K562 (cell line): Measurements from ENCODE around the gene TTLL9. TPM values are rescaled to one million over a fixed set of nuclear protein-coding genes. Genes with fewer than 3 reads are reported as not detected.

Experiments used
- CHCHD3 ChIP-seq: fragments of 250-450 bp; sonication (Bioruptor Pico); IDR thresholded peaks from 2 replicates; pipeline ENCODE4 v2.1.2; 2022; ENCODE audit warnings: mild to moderate bottlenecking
- DPF2 ChIP-seq: fragments of 450-650 bp; IDR thresholded peaks from 2 replicates; pipeline ENCODE4 v1.6.1; 2016
- GTF2F1 ChIP-seq: IDR thresholded peaks from 2 replicates; pipeline ENCODE4 v1.6.1; 2011; ENCODE audit warnings: low read depth, low read length, improper control_type of control experiment
- HDAC2 ChIP-seq: fragments of 450-650 bp; IDR thresholded peaks from 2 replicates; pipeline ENCODE4 v1.6.1; 2016; ENCODE audit warnings: mild to moderate bottlenecking
- HINFP ChIP-seq: fragments of 450-650 bp; conservative IDR thresholded peaks from 2 replicates; pipeline ENCODE4 v1.6.1; 2016; ENCODE audit warnings: missing genetic modification characterization, low read depth, mild to moderate bottlenecking, control low read depth, missing compliant biosample characterization
- HLTF ChIP-seq: fragments of 450-650 bp; IDR thresholded peaks from 2 replicates; pipeline ENCODE4 v1.6.1; 2016
- KDM4B ChIP-seq, 2 experiments: fragments of 450-650 bp in 1 of 2; sonication (generic) in 1 of 2; IDR thresholded peaks; 2 replicates each; pipeline ENCODE4 v1.6.1; 2016 to 2017; ENCODE audit warnings: borderline replicate concordance in 2 of 2, antibody characterized with exemption in 1 of 2, low read depth in 1 of 2, mild to moderate bottlenecking in 1 of 2
- PATZ1 ChIP-seq: fragments of 250-450 bp; sonication (Bioruptor Pico); IDR thresholded peaks from 2 replicates; pipeline ENCODE4 v1.5.0; 2020; ENCODE audit warnings: mild to moderate bottlenecking, borderline replicate concordance
- PHF8 ChIP-seq: fragments of 200-600 bp; sonication (generic); IDR thresholded peaks from 2 replicates; pipeline ENCODE4 v1.6.1; 2012; ENCODE audit warnings: mixed run types, mild to moderate bottlenecking, inconsistent platforms, low read length, moderate library complexity, borderline replicate concordance
- POLR3A ChIP-seq: IDR thresholded peaks from 2 replicates; pipeline ENCODE4 v1.6.1; 2011; ENCODE audit warnings: borderline replicate concordance, mild to moderate bottlenecking, moderate library complexity; ENCODE audit not compliant: insufficient read length, insufficient read depth; ENCODE audit errors: extremely low read depth
- RAD51 ChIP-seq: fragments of 450-650 bp; IDR thresholded peaks from 2 replicates; pipeline ENCODE4 v1.7.1; 2016; ENCODE audit warnings: low read depth, mild to moderate bottlenecking, borderline replicate concordance
- RBM14 ChIP-seq: fragments of 200-400 bp; formaldehyde crosslinking; IDR thresholded peaks from 2 replicates; pipeline ENCODE4 v1.6.1; 2018; ENCODE audit warnings: low read depth, mild to moderate bottlenecking, low read length, moderate library complexity, borderline replicate concordance; ENCODE audit not compliant: insufficient read depth
- SMARCA5 ChIP-seq: fragments of 450-650 bp; IDR thresholded peaks from 2 replicates; pipeline ENCODE4 v1.6.1; 2016
- SPI1 ChIP-seq: IDR thresholded peaks from 2 replicates; pipeline ENCODE4 v1.6.1; 2011; ENCODE audit warnings: low read depth, low read length, control low read depth, borderline replicate concordance
- TFE3 ChIP-seq: fragments of 450-650 bp; formaldehyde crosslinking; IDR thresholded peaks from 2 replicates; pipeline ENCODE4 v1.4.0; 2020; ENCODE audit warnings: mild to moderate bottlenecking, mixed read lengths
- TRIM24 ChIP-seq, 2 experiments: fragments of 450-650 bp; IDR thresholded peaks; 2 replicates each; pipeline ENCODE4 v1.6.1; 2016
- TSHZ1 ChIP-seq: fragments of 250-450 bp; sonication (Bioruptor Pico); IDR thresholded peaks from 2 replicates; pipeline ENCODE4 v1.4.0; 2020; ENCODE audit warnings: mild to moderate bottlenecking, moderate library complexity
- ZNF76 ChIP-seq: fragments of 250-450 bp; sonication (Bioruptor Pico); IDR thresholded peaks from 2 replicates; pipeline ENCODE4 v1.4.0; 2020; ENCODE audit warnings: mild to moderate bottlenecking, moderate library complexity, borderline replicate concordance
- polyA plus RNA-seq, 8 experiments: library from polyadenylated mRNA; depleted of rRNA in 4 of 8; stranded (reverse) in 5 of 8; unstranded in 3 of 8; fragments of >200 nt; fragmentation: Nextera tagmentation in 2 of 8; fragmentation: Illumina TruSeq in 1 of 8; extraction: Ambion mirVana in 2 of 8; extraction: Trizol in 1 of 8; gene quantifications; 2 replicates each; pipeline versions ENCODE4 v1.2.1 to v1.2.3, GENCODE V29; 2011 to 2014; ENCODE audit warnings: inconsistent platforms in 1 of 8, missing spikeins in 1 of 8
- total RNA-seq, 7 experiments: library from RNA; depleted of rRNA in 6 of 7; stranded (reverse); fragments of >200 nt in 6 of 7; fragmentation: Illumina TruSeq in 2 of 7; extraction: Trizol in 2 of 7; gene quantifications; 2 replicates each; pipeline versions ENCODE4 v1.2.1 to v1.2.3, GENCODE V29; 2011 to 2021; ENCODE audit warnings: low replicate concordance in 1 of 7

Gene TTLL9
- total and polyA plus RNA-seq, 9 of the 15 experiments (the other 6 are each of a cell fraction or from before 2014, with no cell fraction given): 0.06 to 0.07 TPM; not detected in 7

- TF ChIP-seq HINFP (tag) (peak; percentile 55; the same call in 1 of the 2 replicates), HLTF (no peak), GTF2F1 (no peak), RAD51 (0 out of 2 replicates have a peak, but pooled peaks have one; percentile 7), CHCHD3 (CRISPR knock-in tag) (no peak), DPF2 (no peak), SPI1 (0 out of 2 replicates have a peak, but pooled peaks have one; percentile 12), POLR3A (no peak), TRIM24 (IDR thresholded peaks at IDR 0.05) (no peak), ZNF76 (CRISPR knock-in tag) (no peak), PHF8 (peak; percentile 48; the same call in 1 of the 2 replicates), TFE3 (CRISPR knock-in tag) (no peak), TSHZ1 (no peak), KDM4B (IDR thresholded peaks at IDR 0.05; ENCODE audit: borderline replicate concordance in 2 of 2, low read depth in 1 of 2) (peak in 1 of 2 experiments; percentile 57; a peak in 1 of 4 replicates), RBM14 (no peak), PATZ1 (CRISPR knock-in tag) (no peak), SMARCA5 (peak; percentile 26; the same call in 1 of the 2 replicates), HDAC2 (peak; percentile 79; the same call in 1 of the 2 replicates)
Observed at GRCh38 chr20:31879143-31879987, 8.9 kb downstream of the TTLL9 start (continued).
